ENCODE data around the gene BCL11A.

DNA sequence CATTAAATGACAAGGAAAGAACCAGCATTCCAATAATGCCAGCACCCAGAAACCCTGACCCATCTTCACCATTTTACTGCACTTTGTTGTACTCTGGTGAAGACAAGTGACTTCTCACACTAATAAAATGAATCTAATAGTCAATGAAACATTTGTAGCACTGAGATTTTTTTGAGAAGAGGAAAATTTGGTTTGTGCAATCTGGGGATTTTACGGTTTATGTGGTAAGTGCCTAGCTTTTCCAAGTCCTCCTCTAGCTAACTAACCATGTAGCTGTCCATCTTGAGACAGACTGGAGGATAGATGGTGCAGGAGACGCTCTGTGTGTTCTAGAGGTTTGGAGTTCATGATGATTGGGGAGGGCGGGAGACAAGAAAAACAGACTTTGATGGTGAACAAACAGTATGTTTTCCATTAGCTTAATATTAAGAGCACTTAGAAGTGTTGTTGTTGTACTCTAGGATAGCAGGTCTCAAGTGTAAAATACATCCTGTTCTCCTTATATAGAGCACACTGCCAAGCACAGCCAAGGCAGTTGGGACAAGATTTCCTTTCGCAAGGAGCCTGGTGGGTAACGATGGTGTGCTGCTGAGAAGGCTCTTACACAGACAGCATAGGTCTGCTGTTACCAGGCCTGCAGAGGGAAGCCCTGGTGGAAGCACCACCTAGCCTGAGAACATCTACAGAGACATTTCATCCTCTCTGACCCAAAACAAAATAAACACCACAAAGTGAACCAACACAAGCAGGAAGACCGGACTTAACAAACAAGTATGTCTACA lies 83.7 kb downstream of the BCL11A start:
- TF ChIP-seq, protein P1, sequence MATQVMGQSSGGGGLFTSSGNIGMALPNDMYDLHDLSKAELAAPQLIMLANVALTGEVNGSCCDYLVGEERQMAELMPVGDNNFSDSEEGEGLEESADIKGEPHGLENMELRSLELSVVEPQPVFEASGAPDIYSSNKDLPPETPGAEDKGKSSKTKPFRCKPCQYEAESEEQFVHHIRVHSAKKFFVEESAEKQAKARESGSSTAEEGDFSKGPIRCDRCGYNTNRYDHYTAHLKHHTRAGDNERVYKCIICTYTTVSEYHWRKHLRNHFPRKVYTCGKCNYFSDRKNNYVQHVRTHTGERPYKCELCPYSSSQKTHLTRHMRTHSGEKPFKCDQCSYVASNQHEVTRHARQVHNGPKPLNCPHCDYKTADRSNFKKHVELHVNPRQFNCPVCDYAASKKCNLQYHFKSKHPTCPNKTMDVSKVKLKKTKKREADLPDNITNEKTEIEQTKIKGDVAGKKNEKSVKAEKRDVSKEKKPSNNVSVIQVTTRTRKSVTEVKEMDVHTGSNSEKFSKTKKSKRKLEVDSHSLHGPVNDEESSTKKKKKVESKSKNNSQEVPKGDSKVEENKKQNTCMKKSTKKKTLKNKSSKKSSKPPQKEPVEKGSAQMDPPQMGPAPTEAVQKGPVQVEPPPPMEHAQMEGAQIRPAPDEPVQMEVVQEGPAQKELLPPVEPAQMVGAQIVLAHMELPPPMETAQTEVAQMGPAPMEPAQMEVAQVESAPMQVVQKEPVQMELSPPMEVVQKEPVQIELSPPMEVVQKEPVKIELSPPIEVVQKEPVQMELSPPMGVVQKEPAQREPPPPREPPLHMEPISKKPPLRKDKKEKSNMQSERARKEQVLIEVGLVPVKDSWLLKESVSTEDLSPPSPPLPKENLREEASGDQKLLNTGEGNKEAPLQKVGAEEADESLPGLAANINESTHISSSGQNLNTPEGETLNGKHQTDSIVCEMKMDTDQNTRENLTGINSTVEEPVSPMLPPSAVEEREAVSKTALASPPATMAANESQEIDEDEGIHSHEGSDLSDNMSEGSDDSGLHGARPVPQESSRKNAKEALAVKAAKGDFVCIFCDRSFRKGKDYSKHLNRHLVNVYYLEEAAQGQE (IDR thresholded peaks at IDR 0.05; ENCODE audit: borderline replicate concordance) = no peak
- TF ChIP-seq TAF1 (IDR thresholded peaks at IDR 0.05; ENCODE audit: low read depth) = no peak
- TF ChIP-seq, protein P2, sequence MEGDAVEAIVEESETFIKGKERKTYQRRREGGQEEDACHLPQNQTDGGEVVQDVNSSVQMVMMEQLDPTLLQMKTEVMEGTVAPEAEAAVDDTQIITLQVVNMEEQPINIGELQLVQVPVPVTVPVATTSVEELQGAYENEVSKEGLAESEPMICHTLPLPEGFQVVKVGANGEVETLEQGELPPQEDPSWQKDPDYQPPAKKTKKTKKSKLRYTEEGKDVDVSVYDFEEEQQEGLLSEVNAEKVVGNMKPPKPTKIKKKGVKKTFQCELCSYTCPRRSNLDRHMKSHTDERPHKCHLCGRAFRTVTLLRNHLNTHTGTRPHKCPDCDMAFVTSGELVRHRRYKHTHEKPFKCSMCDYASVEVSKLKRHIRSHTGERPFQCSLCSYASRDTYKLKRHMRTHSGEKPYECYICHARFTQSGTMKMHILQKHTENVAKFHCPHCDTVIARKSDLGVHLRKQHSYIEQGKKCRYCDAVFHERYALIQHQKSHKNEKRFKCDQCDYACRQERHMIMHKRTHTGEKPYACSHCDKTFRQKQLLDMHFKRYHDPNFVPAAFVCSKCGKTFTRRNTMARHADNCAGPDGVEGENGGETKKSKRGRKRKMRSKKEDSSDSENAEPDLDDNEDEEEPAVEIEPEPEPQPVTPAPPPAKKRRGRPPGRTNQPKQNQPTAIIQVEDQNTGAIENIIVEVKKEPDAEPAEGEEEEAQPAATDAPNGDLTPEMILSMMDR (IDR thresholded peaks at IDR 0.05; ENCODE audit: poor library complexity, severe bottlenecking) = no peak
- no peak for TF ChIP-seq POLR2AphosphoS5 (IDR thresholded peaks at IDR 0.05)
- no peak for TF ChIP-seq RAD21 (conservative IDR thresholded peaks at IDR 0.05)
